Gastroesophageal sphincter (tissue), 4 donors: ENCODE results near the gene SHBG. TPM values are rescaled to one million over a fixed set of nuclear protein-coding genes. Genes with fewer than 3 reads are reported as not detected.

ENCODE experiments used
- ATAC-seq: fragments of 150-250 bp; one replicate; pipeline ENCODE4 v1.9.1; 2016; ENCODE audit warnings: mild to moderate bottlenecking, moderate library complexity
- H3K27ac ChIP-seq, 4 donors: fragments of 200-600 bp; sonication (generic) in 3 of 4; 1 replicate in 3 of 4; 2 replicates in 1 of 4; pipeline ENCODE4 v1.5.1; 2016 to 2019
- H3K27me3 ChIP-seq: fragments of 200-600 bp; sonication (generic); one replicate; pipeline ENCODE4 v1.5.1; 2019
- H3K36me3 ChIP-seq, 2 donors: fragments of 200-600 bp; sonication (generic); one replicate each; pipeline ENCODE4 v1.5.1; 2019; ENCODE audit warnings: control low read depth in 1 of 2
- H3K4me1 ChIP-seq, 3 donors: fragments of 200-600 bp; sonication (generic); 1 replicate in 2 of 3; 2 replicates in 1 of 3; pipeline ENCODE4 v1.5.1; 2016 to 2019; ENCODE audit warnings: control low read depth in 2 of 3
- H3K4me3 ChIP-seq, 2 donors: fragments of 200-600 bp; sonication (generic); one replicate each; pipeline ENCODE4 v1.5.1; 2019; ENCODE audit warnings: mild to moderate bottlenecking in 1 of 2, moderate library complexity in 1 of 2
- H3K9me3 ChIP-seq, 3 donors: fragments of 200-600 bp; sonication (generic); one replicate each; pipeline ENCODE4 v1.5.1; 2017 to 2019; ENCODE audit warnings: control low read depth in 2 of 3
- EP300 ChIP-seq: sonication (generic); formaldehyde crosslinking; IDR thresholded peaks from one replicate; pipeline ENCODE4 v1.6.1; 2017; ENCODE audit warnings: antibody characterized with exemption, mild to moderate bottlenecking
- POLR2A ChIP-seq, 2 donors: fragments of 450-650 bp; IDR thresholded peaks; one replicate each; pipeline ENCODE4 v1.6.1; 2017; ENCODE audit warnings: antibody characterized with exemption in 2 of 2, mild to moderate bottlenecking in 2 of 2, moderate library complexity in 1 of 2
- POLR2AphosphoS5 ChIP-seq: sonication (generic); formaldehyde crosslinking; IDR thresholded peaks from one replicate; pipeline ENCODE4 v1.6.1; 2017; ENCODE audit warnings: antibody characterized with exemption
- WGBS, 2 donors: methylation state at CpG; one replicate each; pipeline ENCODE4 v1.1.5; 2018; ENCODE audit warnings: low coverage in 1 of 2; 5-methylcytosine and 5-hydroxymethylcytosine counted together
- small RNA-seq, 4 donors: library from RNA; depleted of rRNA; stranded (forward); fragments of <200 nt; gene quantifications; one replicate each; pipeline ENCODE3, GENCODE V24; 2016
- total RNA-seq, 4 donors: library from RNA; depleted of rRNA; stranded (reverse); fragments of >200 nt; gene quantifications; one replicate each; pipeline ENCODE4 v1.1.0, GENCODE V29; 2016
- TF ChIP-seq, protein P1 (sequence below), 4 experiments: fragments of 200-600 bp in 2 of 4; fragments of 450-650 bp in 2 of 4; sonication (generic) in 1 of 4; IDR thresholded peaks; one replicate each; pipeline ENCODE4 v1.5.1; 2017 to 2019; ENCODE audit warnings: antibody characterized with exemption in 4 of 4, mild to moderate bottlenecking in 2 of 4, moderate library complexity in 2 of 4

The SHBG gene
- total RNA-seq, 4 donors from 2014 or later: 0.40 to 3.0 TPM; not detected in 2

DNA sequence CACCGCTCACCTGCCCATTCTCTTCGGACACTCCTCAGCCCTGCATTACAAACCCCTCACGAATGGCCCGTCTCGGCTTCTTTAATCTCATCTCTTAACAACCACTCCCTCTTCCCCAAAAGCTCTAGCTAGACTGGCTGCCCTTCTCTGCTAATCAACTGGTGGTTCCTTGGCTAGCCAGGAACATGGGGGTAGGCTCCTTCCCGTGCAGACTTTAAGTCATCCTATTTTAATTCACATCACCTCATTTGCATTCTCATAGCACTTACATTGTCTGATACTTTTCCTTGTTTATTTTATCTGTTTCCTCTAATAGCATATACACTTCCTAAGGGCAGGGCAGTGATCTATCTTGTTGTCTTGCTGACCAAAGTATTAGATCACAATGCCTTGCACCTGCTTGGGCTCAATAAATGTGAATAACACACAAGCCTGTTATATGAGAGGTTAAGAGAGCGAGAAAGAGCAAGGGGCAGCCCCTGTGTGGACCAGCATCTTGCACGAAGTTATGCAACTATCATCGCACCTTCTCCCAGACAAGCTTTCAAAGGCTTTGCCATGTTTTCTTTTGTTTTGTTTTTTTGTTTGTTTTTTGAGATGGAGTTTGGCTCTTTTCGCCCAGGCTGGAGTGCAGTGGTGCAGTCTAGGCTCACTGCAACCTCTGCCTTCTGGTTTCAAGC is 47.6 kb downstream of the SHBG start:
- Histone ChIP-seq H3K27ac (no peak overlapping the region), H3K27me3 (no peaks in the 10 kb centered on the region), H3K4me3 (no peak overlapping the region), H3K4me1 (no peaks in the 10 kb centered on the region), H3K36me3 (peaks cover 3 to 41% of the 10 kb centered on the region in 2 donors), H3K9me3 (peaks cover 0 to 10% (median 0%) of the 10 kb centered on the region in 3 donors)
- TF ChIP-seq, protein P1, sequence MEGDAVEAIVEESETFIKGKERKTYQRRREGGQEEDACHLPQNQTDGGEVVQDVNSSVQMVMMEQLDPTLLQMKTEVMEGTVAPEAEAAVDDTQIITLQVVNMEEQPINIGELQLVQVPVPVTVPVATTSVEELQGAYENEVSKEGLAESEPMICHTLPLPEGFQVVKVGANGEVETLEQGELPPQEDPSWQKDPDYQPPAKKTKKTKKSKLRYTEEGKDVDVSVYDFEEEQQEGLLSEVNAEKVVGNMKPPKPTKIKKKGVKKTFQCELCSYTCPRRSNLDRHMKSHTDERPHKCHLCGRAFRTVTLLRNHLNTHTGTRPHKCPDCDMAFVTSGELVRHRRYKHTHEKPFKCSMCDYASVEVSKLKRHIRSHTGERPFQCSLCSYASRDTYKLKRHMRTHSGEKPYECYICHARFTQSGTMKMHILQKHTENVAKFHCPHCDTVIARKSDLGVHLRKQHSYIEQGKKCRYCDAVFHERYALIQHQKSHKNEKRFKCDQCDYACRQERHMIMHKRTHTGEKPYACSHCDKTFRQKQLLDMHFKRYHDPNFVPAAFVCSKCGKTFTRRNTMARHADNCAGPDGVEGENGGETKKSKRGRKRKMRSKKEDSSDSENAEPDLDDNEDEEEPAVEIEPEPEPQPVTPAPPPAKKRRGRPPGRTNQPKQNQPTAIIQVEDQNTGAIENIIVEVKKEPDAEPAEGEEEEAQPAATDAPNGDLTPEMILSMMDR (IDR thresholded peaks at IDR 0.05): no peak
- TF ChIP-seq POLR2AphosphoS5: no peak
- no peak for TF ChIP-seq POLR2A (IDR thresholded peaks at IDR 0.05)
- TF ChIP-seq EP300: no peak
- 62 to 74% methylated on average over 6 to 10 of the region's 10 CpGs for WGBS, 2 donors
- no peak for ATAC-seq

Small RNA genes lying within 50 kb of the gene (small RNA-seq; reads per million reads assigned to genes)
- 0 reads per million in 4 donors for gene CD68

Other genes starting within 250 kb of the SHBG start
- 1 to 10 TPM; 2.0 to 4.4 (median 3.5) TPM for gene TNK1, start 249.0 kb upstream of the SHBG start, total RNA-seq
- 10 to 100 TPM; 16.8 to 38.1 (median 17.7) TPM for gene PLSCR3, start 235.6 kb upstream of the SHBG start, total RNA-seq
- 10 to 100 TPM; 31.1 to 66.6 (median 57.8) TPM for gene TMEM256, start 226.0 kb upstream of the SHBG start, total RNA-seq
- 10 to 100 TPM in 3 of 4 donors, 1 to 10 TPM in 1; 9.9 to 28.4 (median 14.4) TPM for gene NLGN2, start 222.3 kb upstream of the SHBG start, total RNA-seq
- not detected for gene SPEM1, start 209.8 kb upstream of the SHBG start, total RNA-seq
- gene SPEM2, start 204.5 kb upstream of the SHBG start, total RNA-seq: not detected
- under 1 TPM in 1 of 4 donors, not detected in 3; 0.08 TPM for gene SPEM3, start 201.3 kb upstream of the SHBG start, total RNA-seq
- gene TMEM102, start 194.7 kb upstream of the SHBG start, total RNA-seq: 1 to 10 TPM; 1.3 to 5.6 (median 2.4) TPM
- gene FGF11, start 190.6 kb upstream of the SHBG start, total RNA-seq: 1 to 10 TPM in 1 of 4 donors, under 1 TPM in 2, not detected in 1; 0.13 to 1.0 (median 0.42) TPM
- gene CHRNB1, start 185.1 kb upstream of the SHBG start, total RNA-seq: 10 to 100 TPM in 1 of 4 donors, 1 to 10 TPM in 3; 4.7 to 12.1 (median 8.1) TPM
- gene ZBTB4, start 150.5 kb upstream of the SHBG start, total RNA-seq: 100 to 1,000 TPM in 1 of 4 donors, 10 to 100 TPM in 3; 68.4 to 115 (median 80.2) TPM
- gene SLC35G6, start 148.7 kb upstream of the SHBG start, total RNA-seq: not detected
- 10 to 100 TPM; 41.0 to 55.3 (median 47.3) TPM for gene POLR2A, start 145.8 kb upstream of the SHBG start, total RNA-seq
- 100 to 1,000 TPM in 1 of 4 donors, 10 to 100 TPM in 3; 61.1 to 108 (median 84.7) TPM for gene TNFSF12, start 81.1 kb upstream of the SHBG start, total RNA-seq
- 10 to 100 TPM; 14.5 to 47.1 (median 27.2) TPM for gene TNFSF13, start 71.4 kb upstream of the SHBG start, total RNA-seq
- 10 to 100 TPM; 68.3 to 94.7 (median 79.6) TPM for gene SENP3, start 68.2 kb upstream of the SHBG start, total RNA-seq
- gene CD68, start 50.5 kb upstream of the SHBG start, total RNA-seq: 10 to 100 TPM in 3 of 4 donors, 1 to 10 TPM in 1; 7.9 to 83.1 (median 46.1) TPM
- gene MPDU1, start 46.3 kb upstream of the SHBG start, total RNA-seq: 10 to 100 TPM; 38.1 to 66.5 (median 51.2) TPM
- 1 to 10 TPM; 5.1 to 9.0 (median 5.9) TPM for gene SOX15, start 40.0 kb upstream of the SHBG start, total RNA-seq
- 10 to 100 TPM; 39.3 to 54.6 (median 47.4) TPM for gene FXR2, start 15.2 kb upstream of the SHBG start, total RNA-seq
- gene SAT2, start 2.3 kb upstream of the SHBG start, total RNA-seq: 10 to 100 TPM; 50.6 to 72.3 (median 62.3) TPM
- 1 to 10 TPM in 3 of 4 donors, under 1 TPM in 1; 0.77 to 3.6 (median 2.3) TPM for gene ATP1B2, start 20.8 kb downstream of the SHBG start, total RNA-seq
- gene TP53, start 57.4 kb downstream of the SHBG start, total RNA-seq: 10 to 100 TPM; 14.7 to 16.3 (median 15.6) TPM
- gene WRAP53, start 58.3 kb downstream of the SHBG start, total RNA-seq: 1 to 10 TPM; 2.8 to 4.7 (median 3.9) TPM
- under 1 TPM in 2 of 4 donors, not detected in 2; 0.27 to 0.52 TPM for gene EFNB3, start 75.1 kb downstream of the SHBG start, total RNA-seq
- under 1 TPM in 2 of 4 donors, not detected in 2; 0.08 to 0.31 TPM for gene DNAH2, start 87.6 kb downstream of the SHBG start, total RNA-seq
- 10 to 100 TPM in 3 of 4 donors, 1 to 10 TPM in 1; 5.7 to 16.2 (median 15.6) TPM for gene KDM6B, start 204.1 kb downstream of the SHBG start, total RNA-seq
- 10 to 100 TPM in 3 of 4 donors, 1 to 10 TPM in 1; 6.5 to 41.6 (median 29.6) TPM for gene TMEM88, start 224.9 kb downstream of the SHBG start, total RNA-seq
- 10 to 100 TPM; 60.5 to 84.7 (median 69.8) TPM for gene NAA38, start 227.4 kb downstream of the SHBG start, total RNA-seq
- gene CYB5D1, start 227.9 kb downstream of the SHBG start, total RNA-seq: 10 to 100 TPM; 12.0 to 18.7 (median 13.7) TPM